ENCODE data around the gene TLK1. TPM values are rescaled to one million over a fixed set of nuclear protein-coding genes. Genes with fewer than 3 reads are reported as not detected.

Gene TLK1
- polyA plus RNA-seq, 1 of the 3 experiments (the other 2 are of a cell fraction): 4.8 TPM

DNA sequence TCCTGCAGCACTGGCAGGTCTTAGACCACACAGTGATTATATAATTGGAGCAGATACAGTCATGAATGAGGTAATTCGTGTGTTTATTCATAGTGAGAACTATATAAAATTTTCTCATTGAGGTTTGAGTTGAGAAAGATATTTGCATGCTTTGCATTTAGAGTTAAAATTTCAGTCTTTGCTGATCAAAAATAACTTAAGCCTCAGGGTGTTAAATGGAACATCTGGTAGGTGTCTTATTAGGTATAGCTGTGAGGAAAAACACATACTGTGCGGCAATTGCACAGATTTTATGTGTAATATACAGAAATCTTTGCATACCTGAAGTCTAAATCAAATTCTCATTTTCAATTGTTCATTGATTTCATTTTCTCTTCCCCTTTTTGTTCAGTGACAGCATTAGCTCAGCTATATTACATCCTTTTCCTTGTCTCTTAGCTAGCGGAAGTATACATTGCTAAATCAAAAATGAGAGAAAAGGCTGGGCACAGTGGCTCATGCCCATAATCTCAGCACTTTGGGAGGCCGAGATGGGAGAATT, 210.4 kb downstream of the TLK1 start:
- WGBS (ENCODE audit: low lambda C conversion rate): 86% methylated on average over 4 of the region's 4 CpGs
- no peak overlapping the region for H2AFZ ChIP-seq (ENCODE audit: low read depth)
- no peak for DNase-seq
- no peak overlapping the region for H3K9ac ChIP-seq
- peaks cover 39% of the 10 kb centered on the region for H4K20me1 ChIP-seq (ENCODE audit: insufficient read depth)
- peaks cover 64 to 71% of the 10 kb centered on the region in 2 experiments for H3K36me3 ChIP-seq (replicated peaks in 1 of 2; ENCODE audit: control insufficient read depth in 1 of 2, insufficient read depth in 2 of 2, low read length in 1 of 2)
- TF ChIP-seq SIN3A (IDR thresholded peaks at IDR 0.05; ENCODE audit: borderline replicate concordance, low read depth, low read length) (no peak), POLR2AphosphoS5 (IDR thresholded peaks at IDR 0.05; ENCODE audit: low read depth, low read length) (no peak), RCOR1 (IDR thresholded peaks at IDR 0.05; ENCODE audit: low read length) (no peak), USF1 (IDR thresholded peaks at IDR 0.05; ENCODE audit: borderline replicate concordance, low read depth) (no peak), NRF1 (IDR thresholded peaks at IDR 0.05; ENCODE audit: low read depth, low read length) (no peak), CTCF (IDR thresholded peaks at IDR 0.05) (no peak), GABPA (IDR thresholded peaks at IDR 0.05; ENCODE audit: low read depth) (no peak), TCF12 (IDR thresholded peaks at IDR 0.05) (no peak), PBX3 (IDR thresholded peaks at IDR 0.05) (no peak)
- H3K4me3 ChIP-seq (ENCODE audit: low read depth in 2 of 2, low read length in 1 of 2): no peak overlapping the region
- peaks cover 47% of the 10 kb centered on the region for H3K79me2 ChIP-seq (ENCODE audit: insufficient read depth)
- H3K4me2 ChIP-seq: no peak overlapping the region
- H3K27me3 ChIP-seq (ENCODE audit: insufficient read depth): no peaks in the 10 kb centered on the region
- no peaks in the 10 kb centered on the region for H3K9me3 ChIP-seq
- no peaks in the 10 kb centered on the region for H3K4me1 ChIP-seq (ENCODE audit: control insufficient read depth in 1 of 2, insufficient read depth in 2 of 2, low read depth in 1 of 2, low read length in 1 of 2)
- no peaks in the 10 kb centered on the region for H3F3A ChIP-seq (replicated peaks; ENCODE audit: insufficient read depth)
- ChIA-PET POLR2A (no interaction called here), CTCF (interaction anchor here (0.8 to 2.3 kb wide), 3 partner anchors 10 to 24 kb away, joined by 3 to 10 read pairs (median 3); partner anchors contain the start of gene GORASP2)
- H3K27ac ChIP-seq (ENCODE audit: low read depth in 2 of 2, low read length in 1 of 2): no peak overlapping the region
- no peaks in the 10 kb centered on the region for H3K9me2 ChIP-seq

- no peak overlapping the region for H3K4me3 ChIP-seq (ENCODE audit: low read depth in 2 of 2, low read length in 1 of 2)
- no peaks in the 10 kb centered on the region for H3K9me2 ChIP-seq
Measured at GRCh38 chr2:170949415-170949814, 211.3 kb downstream of the TLK1 start.

More at GRCh38 chr2:170949415-170949814, 211.3 kb downstream of the TLK1 start:
- Histone ChIP-seq H3K9me3 (no peaks in the 10 kb centered on the region), H4K20me1 (ENCODE audit: insufficient read depth) (peaks cover 48% of the 10 kb centered on the region), H3K79me2 (ENCODE audit: insufficient read depth) (peaks cover 56% of the 10 kb centered on the region), H3K27me3 (ENCODE audit: insufficient read depth) (no peaks in the 10 kb centered on the region), H3F3A (replicated peaks; ENCODE audit: insufficient read depth) (no peaks in the 10 kb centered on the region), H3K27ac (ENCODE audit: low read depth in 2 of 2, low read length in 1 of 2) (no peak overlapping the region), H2AFZ (ENCODE audit: low read depth) (no peak overlapping the region), H3K4me1 (ENCODE audit: control insufficient read depth in 1 of 2, insufficient read depth in 2 of 2, low read depth in 1 of 2, low read length in 1 of 2) (no peaks in the 10 kb centered on the region), H3K36me3 (replicated peaks in 1 of 2; ENCODE audit: control insufficient read depth in 1 of 2, insufficient read depth in 2 of 2, low read length in 1 of 2) (peaks cover 56 to 63% of the 10 kb centered on the region in 2 experiments), H3K4me2 (no peak overlapping the region), H3K9ac (no peak overlapping the region)
- TF ChIP-seq YY1 (IDR thresholded peaks at IDR 0.05; ENCODE audit: low read depth) (no peak), FOSL2 (IDR thresholded peaks at IDR 0.05; ENCODE audit: borderline replicate concordance, low read depth) (no peak), RXRA (IDR thresholded peaks at IDR 0.05; ENCODE audit: borderline replicate concordance, low read depth) (no peak), FOXJ3 (CRISPR knock-in tag; IDR thresholded peaks at IDR 0.05) (no peak), MXI1 (IDR thresholded peaks at IDR 0.05; ENCODE audit: low read depth, low read length) (no peak)
- ChIA-PET CTCF (interaction anchor here (1.0 to 1.3 kb wide), 2 partner anchors 9 to 20 kb away, joined by 3 read pairs; no protein-coding TSS in a partner anchor), POLR2A (no interaction called here)
- no peak for DNase-seq
- WGBS (ENCODE audit: low lambda C conversion rate): 80% methylated on average over 5 of the region's 5 CpGs
